ENCODE data around the gene YIPF1. TPM values are rescaled to one million over a fixed set of nuclear protein-coding genes. Genes with fewer than 3 reads are reported as not detected.
"Not testable (repeated sequence)": the region's sequence is repeated elsewhere in the genome, so short reads cannot be mapped to it uniquely, and the experiment has no call there.

Gene YIPF1
- total RNA-seq, 3 donors from 2014 or later: 12.5 to 15.4 (median 14.7) TPM

GRCh38 chr1:53883600-53883999 is 6.0 kb downstream of the YIPF1 start:
- peaks cover 25% of the 10 kb centered on the region for H3K4me1 Mint-ChIP-seq (ENCODE audit: low read depth)

DNA sequence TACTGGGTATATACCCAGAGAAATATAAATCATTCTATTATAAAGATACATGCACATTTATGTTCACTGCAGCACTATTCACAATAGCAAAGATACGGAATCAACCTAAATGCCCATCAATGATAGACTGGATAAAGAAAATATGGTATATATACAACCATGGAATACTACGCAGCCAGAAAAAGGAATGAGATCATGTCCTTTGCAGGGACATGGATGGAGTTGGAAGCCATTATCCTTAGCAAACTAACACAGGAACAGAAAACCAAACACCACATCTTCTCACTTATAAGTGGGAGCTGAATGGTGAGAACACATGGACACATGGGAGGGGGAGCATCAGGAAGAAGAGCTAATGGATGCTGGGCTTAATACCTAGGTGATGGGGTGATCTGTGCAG is 7.7 kb downstream of the YIPF1 start:
- not testable (repeated sequence) for DNase-seq; H3K9me3 Mint-ChIP-seq; H3K27me3 Mint-ChIP-seq (ENCODE audit: low read depth); H3K4me3 Mint-ChIP-seq; ATAC-seq
- Mint-ChIP-seq H3K4me1 (ENCODE audit: low read depth) (peaks cover 12% of the 10 kb centered on the region), H3K36me3 (ENCODE audit: insufficient read depth) (peaks cover 53% of the 10 kb centered on the region)

More at GRCh38 chr1:53883600-53883999, 6.0 kb downstream of the YIPF1 start:
- not testable (repeated sequence) for H3K4me3 Mint-ChIP-seq; DNase-seq; ATAC-seq; H3K9me3 Mint-ChIP-seq; H3K27me3 Mint-ChIP-seq (ENCODE audit: low read depth)
- peaks cover 46% of the 10 kb centered on the region for H3K36me3 Mint-ChIP-seq (ENCODE audit: insufficient read depth)

DNA sequence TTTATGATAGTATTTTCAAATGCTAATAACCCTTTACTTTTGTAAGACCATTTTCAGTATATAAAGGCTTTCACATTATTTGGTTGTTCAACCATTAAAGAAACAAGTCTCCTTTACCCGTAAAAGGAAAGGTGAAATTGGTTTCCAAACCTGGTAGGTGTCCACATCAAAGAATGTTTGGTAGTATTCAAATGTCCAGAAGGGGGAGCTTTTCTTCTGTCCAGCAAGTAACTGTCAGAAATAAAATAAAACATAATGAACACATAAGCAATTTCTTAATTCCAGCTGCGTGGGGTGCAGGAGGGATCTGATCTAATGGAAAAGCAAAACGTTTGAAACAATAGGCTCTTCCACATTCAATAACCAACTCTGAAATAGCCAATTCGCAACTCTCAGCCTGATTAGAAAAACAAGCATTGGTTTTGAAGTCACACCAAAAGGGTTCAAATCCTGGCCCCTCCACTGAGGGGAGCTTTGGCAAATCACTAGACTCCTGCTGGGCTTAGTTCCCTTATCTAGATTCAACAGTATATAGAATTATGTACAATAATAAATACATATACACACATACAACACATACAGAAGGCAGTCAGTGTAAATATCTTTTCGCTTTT is 11.0 kb downstream of the YIPF1 start:
- peaks cover 3% of the 10 kb centered on the region for H3K4me1 Mint-ChIP-seq (ENCODE audit: low read depth)
- H3K4me3 Mint-ChIP-seq: no peak overlapping the region
- peaks cover 3% of the 10 kb centered on the region for H3K9me3 Mint-ChIP-seq
- no peak for DNase-seq
- no peak for ATAC-seq
- H3K27me3 Mint-ChIP-seq (ENCODE audit: low read depth): no peaks in the 10 kb centered on the region
- H3K36me3 Mint-ChIP-seq (ENCODE audit: insufficient read depth): peaks cover 59% of the 10 kb centered on the region

- ATAC-seq; H3K4me1 Mint-ChIP-seq (ENCODE audit: low read depth); H3K27me3 Mint-ChIP-seq (ENCODE audit: low read depth); H3K4me3 Mint-ChIP-seq; DNase-seq; H3K9me3 Mint-ChIP-seq: not testable (repeated sequence)
- H3K36me3 Mint-ChIP-seq (ENCODE audit: insufficient read depth): peaks cover 42% of the 10 kb centered on the region
Measured at GRCh38 chr1:53875150-53875549, 14.4 kb downstream of the YIPF1 start.

DNA sequence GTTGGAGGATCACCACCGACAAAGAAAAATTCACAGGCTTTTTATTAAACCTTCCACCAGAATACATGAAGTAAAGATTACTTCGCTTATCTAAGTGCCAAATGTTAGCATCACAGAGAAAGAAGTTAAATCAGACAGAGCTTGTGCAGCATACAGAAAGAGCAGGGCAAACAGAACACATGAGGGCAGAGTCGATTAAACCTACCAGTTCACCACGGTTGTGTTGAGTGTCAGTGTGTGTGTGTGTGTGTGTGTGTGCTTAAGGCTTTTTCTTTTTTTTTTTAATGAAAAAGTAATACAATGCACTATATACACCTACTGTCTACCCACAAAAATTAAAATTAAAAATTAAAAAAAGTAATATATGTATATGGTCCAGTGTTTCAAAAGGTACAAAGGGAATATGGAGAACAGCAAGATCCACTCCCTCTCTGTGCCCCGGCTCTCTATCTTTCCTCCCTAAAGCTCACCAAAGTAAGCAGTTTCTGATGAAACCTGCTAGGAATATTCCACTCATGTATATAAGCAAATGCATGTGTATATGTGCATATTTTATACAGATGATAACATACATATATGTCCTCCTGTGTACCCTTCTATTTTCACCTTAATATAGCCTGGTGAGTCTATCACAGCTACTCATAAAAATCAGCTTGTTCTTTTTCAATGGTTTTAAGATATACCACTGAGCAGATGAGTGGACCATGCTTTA is 17.7 kb downstream of the YIPF1 start:
- no peak overlapping the region for H3K4me3 Mint-ChIP-seq
- no peaks in the 10 kb centered on the region for H3K27me3 Mint-ChIP-seq (ENCODE audit: low read depth)
- DNase-seq: no peak
- ATAC-seq: no peak
- H3K4me1 Mint-ChIP-seq (ENCODE audit: low read depth): no peaks in the 10 kb centered on the region
- H3K9me3 Mint-ChIP-seq: no peaks in the 10 kb centered on the region
- peaks cover 38% of the 10 kb centered on the region for H3K36me3 Mint-ChIP-seq (ENCODE audit: insufficient read depth)

DNA sequence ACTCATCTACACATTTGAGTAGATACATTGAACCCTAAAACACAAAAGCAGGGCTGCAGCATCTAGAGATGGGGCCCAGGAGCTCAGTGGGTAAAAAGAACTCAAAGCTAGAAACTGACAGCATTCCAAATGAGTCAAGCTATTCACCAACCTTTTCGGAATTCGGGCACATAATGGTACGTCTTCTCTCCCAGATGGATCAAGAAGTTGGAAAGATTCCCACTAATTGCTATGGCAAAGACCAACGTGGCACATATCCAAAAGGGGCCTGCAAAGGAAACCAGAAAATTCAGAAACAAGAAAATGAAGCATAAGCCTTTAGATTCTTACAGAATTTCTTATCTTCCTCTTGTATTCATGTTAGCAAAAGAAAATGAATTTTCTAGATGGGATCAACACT is 18.4 kb downstream of the YIPF1 start:
- Mint-ChIP-seq H3K4me1 (ENCODE audit: low read depth) (no peaks in the 10 kb centered on the region), H3K4me3 (no peak overlapping the region), H3K9me3 (no peaks in the 10 kb centered on the region), H3K36me3 (ENCODE audit: insufficient read depth) (peaks cover 32% of the 10 kb centered on the region), H3K27me3 (ENCODE audit: low read depth) (no peaks in the 10 kb centered on the region)
- no peak for ATAC-seq
- no peak for DNase-seq

DNA sequence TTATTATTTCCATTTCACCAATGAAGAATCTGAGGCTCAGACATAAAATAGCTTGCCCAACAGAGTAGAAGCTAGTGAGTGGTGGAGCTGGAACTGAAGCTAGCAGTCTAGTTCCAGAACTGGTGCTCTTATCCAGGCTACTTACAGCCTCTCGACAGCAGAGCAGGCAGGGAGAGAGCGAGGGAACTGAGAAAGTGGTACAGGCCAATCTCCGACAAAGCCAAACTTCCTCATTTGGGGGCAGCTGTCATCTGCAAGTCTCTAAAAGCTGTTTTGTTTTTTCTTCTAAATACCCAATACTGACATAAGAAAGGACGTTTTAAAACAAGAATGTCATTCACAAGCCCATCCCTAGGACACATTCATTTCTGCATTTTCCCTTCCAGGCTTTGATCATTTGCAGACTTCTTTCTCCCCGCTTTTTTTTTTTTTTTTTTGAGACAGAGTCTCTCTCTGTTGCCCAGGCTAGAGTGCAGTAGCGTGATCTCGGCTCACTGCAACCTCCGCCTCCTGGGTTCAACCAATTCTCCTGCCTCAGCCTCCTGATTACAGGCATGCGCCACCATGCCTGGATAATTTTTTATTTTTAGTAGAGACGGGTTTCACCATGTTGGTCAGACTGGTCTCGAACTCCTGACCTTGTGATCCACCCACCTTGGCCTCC is 20.0 kb downstream of the YIPF1 start:
- ATAC-seq (no peak), DNase-seq (no peak)
- H3K36me3 Mint-ChIP-seq (ENCODE audit: insufficient read depth): peaks cover 24% of the 10 kb centered on the region
- no peaks in the 10 kb centered on the region for H3K27me3 Mint-ChIP-seq (ENCODE audit: low read depth)
- no peaks in the 10 kb centered on the region for H3K4me1 Mint-ChIP-seq (ENCODE audit: low read depth)
- no peaks in the 10 kb centered on the region for H3K9me3 Mint-ChIP-seq
- H3K4me3 Mint-ChIP-seq: no peak overlapping the region

- H3K4me1 Mint-ChIP-seq (ENCODE audit: low read depth): no peaks in the 10 kb centered on the region
- H3K27me3 Mint-ChIP-seq (ENCODE audit: low read depth): no peaks in the 10 kb centered on the region
- H3K9me3 Mint-ChIP-seq: no peaks in the 10 kb centered on the region
- DNase-seq (no peak), ATAC-seq (no peak)
- H3K36me3 Mint-ChIP-seq (ENCODE audit: insufficient read depth): peaks cover 22% of the 10 kb centered on the region
- H3K4me3 Mint-ChIP-seq: no peak overlapping the region
Measured at GRCh38 chr1:53868565-53868964, 21.0 kb downstream of the YIPF1 start.

DNA sequence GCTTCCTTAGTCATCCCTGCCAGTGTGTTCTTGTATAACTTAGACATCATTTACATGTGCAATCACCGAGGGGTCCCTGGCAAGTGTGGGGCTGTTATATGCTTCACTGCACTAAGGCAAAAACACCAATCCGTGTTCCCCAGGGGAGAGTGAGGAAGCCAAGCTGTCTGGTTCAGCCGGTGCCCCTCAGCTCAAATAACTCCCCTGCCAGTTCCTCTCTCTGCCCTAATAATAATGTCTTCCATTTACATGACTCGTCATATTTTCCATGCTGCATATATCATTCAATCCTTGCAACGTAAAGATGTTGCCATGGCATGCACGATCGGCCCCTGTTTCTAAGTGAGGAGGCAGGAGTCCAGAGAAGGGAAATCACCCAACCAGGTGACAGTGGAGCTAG is 27.1 kb downstream of the YIPF1 start:
- no peak for DNase-seq
- H3K4me1 Mint-ChIP-seq (ENCODE audit: low read depth): peaks cover 9% of the 10 kb centered on the region
- H3K4me3 Mint-ChIP-seq: no peak overlapping the region
- H3K9me3 Mint-ChIP-seq: no peaks in the 10 kb centered on the region
- H3K36me3 Mint-ChIP-seq (ENCODE audit: insufficient read depth): peaks cover 7% of the 10 kb centered on the region
- no peak for ATAC-seq
- H3K27me3 Mint-ChIP-seq (ENCODE audit: low read depth): no peaks in the 10 kb centered on the region

DNA sequence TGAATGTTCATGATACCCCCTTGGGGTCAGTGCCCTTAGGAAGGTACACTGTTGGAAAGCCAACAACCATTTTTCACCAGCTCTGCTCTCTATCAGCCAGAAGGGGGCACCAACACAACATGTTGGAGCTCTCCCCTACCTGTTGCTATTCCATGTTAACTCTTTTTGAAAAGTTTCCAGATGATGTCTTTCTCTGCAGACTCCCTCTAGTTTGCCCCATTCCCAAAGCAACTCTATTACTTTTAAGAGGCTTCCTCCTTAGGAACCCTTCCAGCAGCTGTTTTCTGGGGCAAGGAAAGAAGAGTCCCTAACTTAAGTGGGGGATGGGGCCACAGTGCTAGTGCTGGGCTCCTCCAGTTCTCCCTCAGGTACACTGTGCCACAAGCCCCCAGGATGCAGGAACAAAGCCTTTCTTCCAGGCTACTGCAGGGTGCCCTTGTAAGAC is 28.6 kb downstream of the YIPF1 start:
- ATAC-seq (peak; percentile 76 to 83), DNase-seq (peak; percentile 35)
- peaks cover 9% of the 10 kb centered on the region for H3K4me1 Mint-ChIP-seq (ENCODE audit: low read depth)
- peaks cover 9% of the 10 kb centered on the region for H3K36me3 Mint-ChIP-seq (ENCODE audit: insufficient read depth)
- H3K9me3 Mint-ChIP-seq: no peaks in the 10 kb centered on the region
- H3K4me3 Mint-ChIP-seq: no peak overlapping the region
- H3K27me3 Mint-ChIP-seq (ENCODE audit: low read depth): no peaks in the 10 kb centered on the region

DNA sequence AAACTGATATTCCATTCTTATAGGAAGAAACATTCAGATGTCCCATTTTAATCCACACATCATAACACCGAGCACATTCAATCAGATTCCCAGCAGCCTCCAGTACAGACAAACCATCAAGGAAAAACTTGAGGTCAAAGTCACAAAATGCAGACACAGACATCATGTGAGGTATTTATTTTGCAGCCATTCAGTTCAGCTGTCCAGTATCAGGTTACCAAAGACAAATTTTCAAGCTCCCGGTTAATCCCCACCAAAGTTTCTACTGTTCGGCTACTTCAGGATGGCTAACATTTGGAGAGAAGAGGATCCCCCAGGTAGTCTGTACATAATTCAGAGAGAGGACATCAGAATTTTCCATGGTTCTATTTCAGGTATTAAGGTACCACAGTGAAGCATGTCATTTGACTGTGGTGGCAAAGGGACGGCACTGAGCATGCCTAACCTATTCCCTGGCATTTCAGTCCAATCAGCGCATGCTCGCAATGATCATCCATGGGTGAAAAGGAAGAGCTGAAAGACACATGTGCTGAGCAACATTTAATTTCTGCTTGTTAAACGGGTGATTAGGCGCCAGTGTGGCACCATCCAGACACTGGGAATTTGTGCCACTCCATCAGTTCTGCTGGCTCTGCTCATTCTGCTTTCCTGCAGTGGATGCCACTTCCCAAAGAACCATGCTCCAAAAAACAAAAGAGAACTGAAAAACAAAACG is 37.9 kb downstream of the YIPF1 start:
- no peak for DNase-seq
- Mint-ChIP-seq H3K36me3 (ENCODE audit: insufficient read depth) (peaks cover 44% of the 10 kb centered on the region), H3K27me3 (ENCODE audit: low read depth) (no peaks in the 10 kb centered on the region), H3K9me3 (no peaks in the 10 kb centered on the region), H3K4me1 (ENCODE audit: low read depth) (no peaks in the 10 kb centered on the region), H3K4me3 (no peak overlapping the region)
- no peak for ATAC-seq

DNA sequence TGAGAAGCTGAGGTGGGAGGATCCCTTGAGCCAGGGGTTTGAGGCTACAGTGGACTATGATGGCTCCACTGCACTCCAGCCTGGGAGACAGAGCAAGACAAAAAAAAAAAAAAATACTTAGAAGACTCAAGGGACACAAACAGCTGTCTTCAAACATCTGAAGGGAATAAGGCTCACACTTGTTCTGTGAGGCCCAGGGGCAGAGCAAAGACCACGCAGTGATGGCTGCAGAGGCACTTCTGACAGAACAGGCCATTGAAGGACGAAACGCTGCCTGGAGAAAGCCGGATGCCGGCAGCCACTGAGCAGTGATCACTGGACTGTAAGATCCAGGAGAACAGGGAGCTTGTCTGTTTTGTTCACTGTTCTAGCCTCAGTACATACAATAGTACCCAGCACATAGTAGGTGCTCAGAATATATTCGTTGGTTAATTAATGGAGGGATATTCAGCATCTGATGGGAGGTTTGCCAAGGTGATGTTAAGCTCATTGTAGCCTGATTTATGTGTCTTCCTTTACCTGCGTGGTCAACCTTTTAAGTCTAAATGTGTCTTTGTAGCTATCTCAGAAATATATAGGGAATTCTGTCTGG is 39.4 kb downstream of the YIPF1 start:
- H3K27me3 Mint-ChIP-seq (ENCODE audit: low read depth): no peaks in the 10 kb centered on the region
- H3K36me3 Mint-ChIP-seq (ENCODE audit: insufficient read depth): peaks cover 34% of the 10 kb centered on the region
- ATAC-seq: no peak
- H3K9me3 Mint-ChIP-seq: no peaks in the 10 kb centered on the region
- DNase-seq: no peak
- no peaks in the 10 kb centered on the region for H3K4me1 Mint-ChIP-seq (ENCODE audit: low read depth)
- no peak overlapping the region for H3K4me3 Mint-ChIP-seq

DNA sequence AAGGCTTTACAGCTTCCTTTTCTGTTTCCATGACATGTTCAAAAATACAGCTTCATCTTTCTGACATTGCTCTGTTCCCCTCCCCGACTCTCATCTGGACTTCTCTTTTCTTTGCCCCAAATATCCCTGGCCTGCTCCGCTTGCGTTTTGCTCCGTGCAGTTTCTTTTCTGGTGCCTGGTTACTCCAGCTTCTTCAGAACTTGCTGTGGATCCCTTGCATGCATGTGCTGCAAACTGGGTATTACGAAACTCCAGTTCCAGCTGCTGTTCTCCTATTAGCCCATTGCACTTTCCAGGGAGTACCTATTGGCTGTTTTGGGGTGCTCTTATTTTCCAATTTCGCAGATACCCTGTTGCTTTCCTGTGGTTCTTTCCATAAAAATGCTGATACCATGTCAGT is 41.6 kb downstream of the YIPF1 start:
- no peaks in the 10 kb centered on the region for H3K27me3 Mint-ChIP-seq (ENCODE audit: low read depth)
- peaks cover 22% of the 10 kb centered on the region for H3K36me3 Mint-ChIP-seq (ENCODE audit: insufficient read depth)
- H3K9me3 Mint-ChIP-seq: no peaks in the 10 kb centered on the region
- DNase-seq (no peak), ATAC-seq (no peak)
- no peak overlapping the region for H3K4me3 Mint-ChIP-seq
- H3K4me1 Mint-ChIP-seq (ENCODE audit: low read depth): no peaks in the 10 kb centered on the region

DNA sequence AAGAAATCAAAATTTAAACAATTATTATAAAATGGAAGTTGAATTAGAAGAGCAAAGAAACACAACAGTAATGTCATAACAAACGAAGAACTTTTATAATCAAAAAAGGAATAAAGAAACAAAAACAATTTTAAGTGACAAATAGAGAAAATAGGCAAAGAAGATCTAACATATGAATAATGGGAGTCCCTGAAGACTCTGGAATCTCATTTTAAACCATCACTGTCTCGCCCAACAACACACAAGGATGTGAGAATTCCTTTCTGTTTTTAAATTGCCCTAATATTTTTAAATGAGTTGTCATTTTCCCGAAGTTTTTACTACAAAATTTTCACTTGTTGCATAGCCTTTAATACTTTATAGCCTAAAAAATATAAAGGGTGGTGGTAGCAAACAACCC is 47.2 kb downstream of the YIPF1 start:
- DNase-seq: no peak
- Mint-ChIP-seq H3K27me3 (ENCODE audit: low read depth) (peaks cover 3% of the 10 kb centered on the region), H3K36me3 (ENCODE audit: insufficient read depth) (no peaks in the 10 kb centered on the region), H3K4me1 (ENCODE audit: low read depth) (peaks cover 8% of the 10 kb centered on the region), H3K4me3 (no peak overlapping the region), H3K9me3 (peaks cover 6% of the 10 kb centered on the region)
- no peak for ATAC-seq
